ENCODE data around the gene HECW1. TPM values are rescaled to one million over a fixed set of nuclear protein-coding genes. Genes with fewer than 3 reads are reported as not detected.

Gene HECW1
- total RNA-seq, 2 experiments from 2014 or later = not detected

DNA sequence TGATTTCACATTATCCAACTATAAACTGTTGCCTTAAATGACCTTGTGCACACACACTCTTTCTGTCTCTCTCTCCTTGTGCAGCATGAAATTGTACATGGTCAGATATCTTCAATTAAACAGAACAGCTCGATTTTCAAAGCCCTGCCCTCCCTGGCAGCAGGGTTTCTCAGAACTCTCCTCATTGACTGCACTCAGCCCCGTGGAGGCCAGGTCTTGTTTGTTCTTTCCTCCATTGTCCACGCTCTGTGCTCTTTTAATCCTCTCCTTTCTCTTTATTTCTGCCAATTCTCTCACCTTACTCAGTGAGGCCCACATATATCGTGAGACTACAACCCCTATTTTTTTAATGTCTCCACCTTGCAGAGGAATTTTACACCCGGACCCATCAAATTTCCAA lies 294.5 kb downstream of the HECW1 start:
- H3K36me3 Mint-ChIP-seq (ENCODE audit: low read depth) = no peaks in the 10 kb centered on the region
- CTCF ChIA-PET = no interaction called here
- H3K27me3 Mint-ChIP-seq (ENCODE audit: low read depth) = no peaks in the 10 kb centered on the region
- H3K9me3 Mint-ChIP-seq = no peaks in the 10 kb centered on the region
- no peak overlapping the region for H3K27ac Mint-ChIP-seq
- no peaks in the 10 kb centered on the region for H3K4me1 Mint-ChIP-seq (ENCODE audit: low read depth)
- no peak overlapping the region for H3K4me3 Mint-ChIP-seq
- no peak for DNase-seq
- intact Hi-C loops (cut with micrococcal nuclease) = no loop called here

DNA sequence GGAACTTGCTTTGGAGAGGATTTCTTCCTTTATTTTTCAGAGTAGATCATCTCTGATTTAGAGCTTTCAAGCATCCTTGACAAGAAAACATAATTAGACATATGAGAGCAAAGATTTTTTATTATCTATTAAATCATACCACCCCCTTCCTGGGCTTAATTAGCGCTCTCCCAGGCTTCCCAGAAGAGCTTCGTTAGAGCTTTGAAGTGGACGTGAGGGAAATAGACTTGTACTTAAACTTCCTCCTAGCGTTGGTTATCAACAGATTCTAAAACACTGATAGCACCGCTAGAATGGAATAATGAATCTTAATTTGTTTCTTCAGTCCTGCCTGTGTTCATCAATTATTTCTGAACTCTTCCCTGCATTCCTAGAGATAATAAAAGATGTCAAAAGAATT lies 296.5 kb downstream of the HECW1 start:
- no peak for DNase-seq
- intact Hi-C loops (cut with micrococcal nuclease) = no loop called here
- Mint-ChIP-seq H3K27me3 (ENCODE audit: low read depth) (no peaks in the 10 kb centered on the region), H3K27ac (no peak overlapping the region), H3K4me1 (ENCODE audit: low read depth) (no peaks in the 10 kb centered on the region), H3K9me3 (no peaks in the 10 kb centered on the region), H3K36me3 (ENCODE audit: low read depth) (no peaks in the 10 kb centered on the region), H3K4me3 (no peak overlapping the region)
- CTCF ChIA-PET = interaction anchor here (0.7 kb wide), 1 partner anchor 147 kb away, joined by 3 read pairs; no protein-coding TSS in a partner anchor

DNA sequence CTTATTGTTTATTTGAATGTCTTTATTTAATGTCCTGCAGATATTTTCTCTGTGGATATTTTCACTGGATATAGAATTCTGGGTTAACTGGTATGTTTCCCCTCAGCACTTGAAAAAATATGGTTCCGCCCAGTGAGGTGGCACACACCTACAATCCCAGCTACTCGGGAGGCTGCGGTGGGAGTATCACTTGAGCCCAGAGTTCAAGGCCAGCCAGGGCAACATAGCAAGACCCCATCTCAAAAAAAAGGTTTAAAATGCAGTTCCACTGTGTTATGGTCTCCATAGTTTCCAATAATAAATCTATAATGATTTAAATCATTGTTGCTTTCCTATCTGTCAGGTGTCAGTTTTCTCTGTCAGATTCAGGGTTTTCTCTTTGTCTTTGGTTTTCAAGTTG lies 305.0 kb downstream of the HECW1 start:
- Mint-ChIP-seq H3K9me3 (no peaks in the 10 kb centered on the region), H3K4me1 (ENCODE audit: low read depth) (no peaks in the 10 kb centered on the region), H3K27me3 (ENCODE audit: low read depth) (peaks cover 11% of the 10 kb centered on the region), H3K27ac (no peak overlapping the region), H3K4me3 (no peak overlapping the region), H3K36me3 (ENCODE audit: low read depth) (no peaks in the 10 kb centered on the region)
- no peak for DNase-seq
- CTCF ChIA-PET = interaction anchor here (1.2 kb wide), 1 partner anchor 22 kb away, joined by 3 read pairs; no protein-coding TSS in a partner anchor
- intact Hi-C loops (cut with micrococcal nuclease) = no loop called here

DNA sequence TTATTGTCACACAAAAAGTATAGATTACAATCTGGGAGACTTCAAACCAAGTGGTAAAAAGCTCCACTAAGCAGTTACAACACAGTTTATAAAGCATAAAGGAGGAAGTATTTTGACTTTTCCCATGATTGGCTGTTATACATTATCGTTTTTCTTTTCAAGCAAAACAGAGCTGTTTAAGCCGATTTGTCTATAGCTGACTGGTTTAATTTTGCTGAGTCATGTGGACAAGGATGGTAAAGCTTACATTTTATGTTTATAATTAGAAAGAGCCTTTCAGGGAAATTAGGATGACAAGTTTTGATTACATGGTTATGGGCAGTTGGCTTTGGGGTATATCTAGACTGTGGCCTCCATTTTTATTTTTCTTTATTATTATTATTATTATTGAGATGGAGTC lies 318.0 kb downstream of the HECW1 start:
- H3K9me3 Mint-ChIP-seq = peaks cover 3% of the 10 kb centered on the region
- H3K27me3 Mint-ChIP-seq (ENCODE audit: low read depth) = no peaks in the 10 kb centered on the region
- no peak for DNase-seq
- no peaks in the 10 kb centered on the region for H3K4me1 Mint-ChIP-seq (ENCODE audit: low read depth)
- no peak overlapping the region for H3K4me3 Mint-ChIP-seq
- CTCF ChIA-PET = interaction anchor here (2.3 kb wide), 1 partner anchor 10 kb away, joined by 10 read pairs; no protein-coding TSS in a partner anchor
- no peak overlapping the region for H3K27ac Mint-ChIP-seq
- intact Hi-C loops (cut with micrococcal nuclease) = loop anchor here (10.0 kb wide), 1 partner anchor 1486 kb away; no protein-coding TSS in a partner anchor
- H3K36me3 Mint-ChIP-seq (ENCODE audit: low read depth) = no peaks in the 10 kb centered on the region

DNA sequence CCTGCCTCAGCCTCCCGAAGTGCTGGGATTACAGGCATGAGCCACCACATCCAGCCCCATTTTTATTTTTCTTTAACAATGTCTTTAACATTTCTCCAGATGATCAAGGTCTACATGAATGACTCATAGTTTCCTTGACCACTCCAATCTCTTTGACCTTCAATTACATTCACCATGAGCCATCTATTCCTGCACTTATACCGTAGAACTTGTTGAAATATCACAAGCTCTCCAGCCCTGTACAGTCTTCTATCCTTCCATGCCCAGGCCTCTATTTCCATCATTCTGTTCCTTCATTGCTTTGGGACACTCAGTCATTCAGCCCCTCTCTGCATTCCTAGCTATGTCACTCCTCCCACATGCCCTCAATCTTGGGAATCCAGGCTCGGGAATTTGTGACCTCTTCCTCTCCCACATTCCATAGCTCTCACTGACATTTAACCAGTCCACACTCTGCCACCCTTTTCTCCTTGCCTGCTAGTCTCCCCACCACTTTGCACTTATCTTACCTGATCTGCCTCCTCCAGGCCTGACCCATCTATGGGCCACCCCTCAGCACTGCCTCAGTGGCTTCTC lies 318.7 kb downstream of the HECW1 start:
- H3K27me3 Mint-ChIP-seq (ENCODE audit: low read depth) = no peaks in the 10 kb centered on the region

DNA sequence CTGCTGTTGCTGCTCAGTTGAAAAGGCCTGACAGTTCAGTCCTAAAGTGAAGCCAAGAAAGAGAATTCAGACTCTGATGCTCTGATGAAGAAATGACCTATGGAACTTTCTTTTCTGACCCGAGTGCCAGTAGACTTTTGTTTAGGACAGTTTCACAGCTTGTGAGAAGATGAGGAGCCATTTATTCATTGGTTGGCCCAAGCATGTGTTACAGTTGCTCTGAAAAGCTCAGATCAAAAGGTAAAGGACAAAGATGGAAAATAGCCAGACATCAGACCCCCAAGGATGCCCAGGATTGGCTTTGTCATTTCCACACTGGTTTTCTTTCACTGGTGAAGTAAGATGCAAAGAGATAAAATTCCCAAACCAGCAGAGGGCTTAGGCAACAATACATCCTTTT lies 321.2 kb downstream of the HECW1 start:
- CTCF ChIA-PET = no interaction called here
- H3K4me3 Mint-ChIP-seq = no peak overlapping the region
- H3K4me1 Mint-ChIP-seq (ENCODE audit: low read depth) = peaks cover 5% of the 10 kb centered on the region
- intact Hi-C loops (cut with micrococcal nuclease) = loop anchor here (10.0 kb wide), 1 partner anchor 1489 kb away; no protein-coding TSS in a partner anchor
- no peaks in the 10 kb centered on the region for H3K9me3 Mint-ChIP-seq
- no peak overlapping the region for H3K27ac Mint-ChIP-seq
- no peak for DNase-seq
- H3K27me3 Mint-ChIP-seq (ENCODE audit: low read depth) = no peaks in the 10 kb centered on the region
- H3K36me3 Mint-ChIP-seq (ENCODE audit: low read depth) = no peaks in the 10 kb centered on the region

More for the DNA sequence above, 318.7 kb downstream of the HECW1 start:
- Mint-ChIP-seq H3K36me3 (ENCODE audit: low read depth) (no peaks in the 10 kb centered on the region), H3K9me3 (peaks cover 3% of the 10 kb centered on the region), H3K4me3 (no peak overlapping the region), H3K27ac (no peak overlapping the region), H3K4me1 (ENCODE audit: low read depth) (no peaks in the 10 kb centered on the region)
- CTCF ChIA-PET = interaction anchor here (2.3 kb wide), 1 partner anchor 9 kb away, joined by 10 read pairs; no protein-coding TSS in a partner anchor
- intact Hi-C loops (cut with micrococcal nuclease) = loop anchor here (10.0 kb wide), 1 partner anchor 1486 kb away; no protein-coding TSS in a partner anchor
- no peak for DNase-seq

DNA sequence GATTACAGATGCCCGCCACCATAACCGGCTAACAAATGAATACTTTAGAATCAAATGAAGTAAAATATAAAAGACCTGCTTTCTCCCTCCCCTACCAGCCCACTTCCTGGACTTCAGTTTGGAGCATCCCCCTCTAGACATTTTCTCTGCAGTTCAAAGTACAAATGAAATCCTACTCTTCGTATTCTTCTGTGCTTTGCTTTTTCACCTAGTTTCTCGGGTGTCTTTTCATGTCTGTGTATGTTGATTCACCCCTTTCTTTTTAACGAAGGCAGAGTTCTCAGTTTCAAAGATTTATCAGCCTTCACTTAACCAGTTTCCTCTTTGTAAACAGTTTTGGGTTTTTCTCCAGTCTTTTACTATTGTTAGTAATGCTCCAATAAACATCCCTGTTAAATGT lies 324.6 kb downstream of the HECW1 start:
- H3K9me3 Mint-ChIP-seq = no peaks in the 10 kb centered on the region
- peaks cover 5% of the 10 kb centered on the region for H3K4me1 Mint-ChIP-seq (ENCODE audit: low read depth)
- H3K27me3 Mint-ChIP-seq (ENCODE audit: low read depth) = no peaks in the 10 kb centered on the region
- CTCF ChIA-PET = interaction anchor here (0.7 kb wide), 1 partner anchor 80 kb away, joined by 3 read pairs; no protein-coding TSS in a partner anchor
- no peaks in the 10 kb centered on the region for H3K36me3 Mint-ChIP-seq (ENCODE audit: low read depth)
- no peak for DNase-seq
- H3K27ac Mint-ChIP-seq = no peak overlapping the region
- no peak overlapping the region for H3K4me3 Mint-ChIP-seq
- intact Hi-C loops (cut with micrococcal nuclease) = loop anchor here (5.0 to 10.0 kb wide), 4 partner anchors 135 to 1492 kb away; no protein-coding TSS in a partner anchor

DNA sequence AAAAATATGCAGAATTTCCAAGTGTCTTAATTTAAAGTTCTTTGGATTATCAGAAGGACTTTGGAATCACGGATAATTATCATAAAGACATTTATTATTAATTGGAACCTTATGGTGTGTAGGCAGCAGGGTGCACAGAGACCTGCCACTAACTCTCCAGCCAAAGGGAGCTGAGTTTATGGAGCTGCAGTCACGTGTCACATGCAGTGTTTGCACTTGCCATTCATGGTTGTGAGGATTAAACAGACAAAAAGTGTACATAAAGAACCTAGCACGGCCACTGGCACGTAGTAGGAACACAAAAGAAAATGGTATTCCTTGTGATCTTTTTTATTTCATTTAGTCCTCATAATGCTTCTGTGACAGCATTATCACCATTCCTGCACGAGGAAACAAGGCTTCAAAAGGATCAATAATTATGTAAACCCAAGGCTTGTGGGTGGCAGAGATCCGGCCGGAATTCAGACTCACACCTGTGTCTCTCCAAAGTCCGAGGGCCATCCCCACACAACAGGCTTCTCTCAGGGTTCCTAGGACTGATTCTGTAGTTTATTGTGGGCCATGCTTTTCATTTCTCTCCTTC lies 326.5 kb downstream of the HECW1 start:
- no peak for DNase-seq
- no peaks in the 10 kb centered on the region for H3K27me3 Mint-ChIP-seq (ENCODE audit: low read depth)
- peaks cover 5% of the 10 kb centered on the region for H3K4me1 Mint-ChIP-seq (ENCODE audit: low read depth)
- H3K9me3 Mint-ChIP-seq = no peaks in the 10 kb centered on the region
- H3K36me3 Mint-ChIP-seq (ENCODE audit: low read depth) = no peaks in the 10 kb centered on the region
- H3K27ac Mint-ChIP-seq = no peak overlapping the region
- H3K4me3 Mint-ChIP-seq = no peak overlapping the region
- CTCF ChIA-PET = interaction anchor here (0.7 to 1.9 kb wide), 18 partner anchors 8 to 1498 kb away, joined by 3 to 10 read pairs (median 3); partner anchors contain the start of gene STK17A
- intact Hi-C loops (cut with micrococcal nuclease) = loop anchor here (1.0 to 10.0 kb wide), 5 partner anchors 137 to 1494 kb away; no protein-coding TSS in a partner anchor

DNA sequence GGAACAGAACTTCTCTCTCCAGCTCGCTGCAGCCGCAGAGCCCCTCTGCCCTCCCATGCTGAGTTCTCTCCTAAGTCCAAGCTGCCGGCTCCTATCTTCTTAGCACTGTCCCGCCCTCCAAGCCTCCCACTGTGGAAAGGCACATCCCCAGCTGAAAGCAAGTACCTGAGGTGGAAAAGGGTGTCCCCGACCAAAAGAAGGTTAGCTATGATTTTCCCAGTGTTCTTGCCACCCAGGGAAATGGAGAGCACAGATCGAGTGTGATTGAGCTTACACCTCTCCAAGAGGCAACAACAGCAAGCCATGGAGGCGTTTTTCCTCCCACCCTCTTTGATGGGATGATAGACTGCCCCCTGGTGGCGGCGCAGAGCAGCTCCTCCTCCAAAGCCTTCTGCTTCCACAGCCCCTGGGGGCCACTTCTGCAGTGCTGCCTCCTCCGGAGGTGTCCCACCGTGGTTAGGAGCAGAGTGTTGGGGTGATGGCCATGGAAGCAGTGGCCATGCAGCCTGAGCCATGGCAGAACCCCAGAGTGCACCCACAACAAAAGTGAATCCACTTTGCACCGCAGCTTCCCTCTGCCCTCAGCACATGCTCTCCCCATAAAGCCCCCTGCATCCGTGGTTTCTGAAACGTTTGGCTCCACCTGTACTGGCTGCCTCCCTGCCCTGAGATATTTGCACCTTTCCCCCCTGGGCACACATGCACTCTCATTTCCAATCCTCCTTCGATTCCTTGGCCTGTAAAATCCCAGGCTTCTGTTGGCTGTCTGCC lies 327.4 kb downstream of the HECW1 start:
- Mint-ChIP-seq H3K27me3 (ENCODE audit: low read depth) (no peaks in the 10 kb centered on the region), H3K36me3 (ENCODE audit: low read depth) (no peaks in the 10 kb centered on the region), H3K4me3 (no peak overlapping the region), H3K4me1 (ENCODE audit: low read depth) (peaks cover 5% of the 10 kb centered on the region), H3K27ac (no peak overlapping the region), H3K9me3 (no peaks in the 10 kb centered on the region)
- intact Hi-C loops (cut with micrococcal nuclease) = loop anchor here (1.0 to 10.0 kb wide), 5 partner anchors 138 to 1495 kb away; no protein-coding TSS in a partner anchor
- CTCF ChIA-PET = interaction anchor here (0.6 to 1.9 kb wide), 23 partner anchors 9 to 1499 kb away, joined by 3 to 11 read pairs (median 3); partner anchors contain the start of gene STK17A
- peak; percentile 72 for DNase-seq

DNA sequence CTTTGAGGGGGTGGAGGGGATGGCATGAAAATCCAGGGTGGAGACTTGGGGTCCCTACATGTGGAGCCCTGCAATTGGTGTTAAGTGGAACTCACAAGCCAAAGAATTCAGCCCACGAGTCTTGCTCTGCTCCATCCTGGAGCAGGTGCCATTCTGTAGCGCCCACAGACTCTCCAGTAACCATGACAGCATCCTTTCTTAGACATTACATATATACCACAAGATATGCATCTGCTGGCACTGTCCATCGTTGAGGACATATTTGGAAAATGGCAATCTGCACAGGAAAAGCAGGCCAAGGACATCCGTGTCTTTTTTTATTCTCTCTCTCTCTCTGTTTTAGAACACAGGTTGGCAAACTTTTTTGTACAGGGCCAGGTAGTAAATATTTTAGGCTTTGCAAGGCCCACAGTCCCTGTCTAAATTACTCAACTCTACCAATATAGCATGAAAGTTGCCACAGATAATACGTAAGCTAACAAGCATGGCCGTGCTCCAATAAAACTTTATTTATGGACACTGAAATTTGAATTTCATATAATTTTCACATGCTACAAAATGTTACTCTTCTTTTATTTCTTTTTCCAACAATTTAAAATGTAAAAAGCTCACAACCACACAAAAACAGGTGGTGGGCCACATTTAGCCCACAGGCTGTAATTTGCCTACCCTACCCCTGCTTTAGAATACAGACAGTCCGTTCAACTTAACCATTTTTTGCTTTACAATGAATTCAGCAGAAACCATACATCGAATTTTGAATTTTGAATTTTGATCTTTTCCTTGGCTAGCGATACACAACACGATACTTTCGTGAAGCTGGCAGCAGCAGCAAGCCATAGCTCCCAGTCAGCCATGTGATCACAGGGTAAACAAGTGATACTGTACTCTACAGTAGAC lies 329.0 kb downstream of the HECW1 start:
- CTCF ChIA-PET = interaction anchor here (0.6 to 1.9 kb wide), 6 partner anchors 11 to 1041 kb away, joined by 3 to 10 read pairs (median 3); no protein-coding TSS in a partner anchor
- Mint-ChIP-seq H3K27ac (no peak overlapping the region), H3K36me3 (ENCODE audit: low read depth) (no peaks in the 10 kb centered on the region), H3K4me3 (no peak overlapping the region), H3K4me1 (ENCODE audit: low read depth) (peaks cover 5% of the 10 kb centered on the region), H3K9me3 (no peaks in the 10 kb centered on the region), H3K27me3 (ENCODE audit: low read depth) (no peaks in the 10 kb centered on the region)
- DNase-seq = no peak
- intact Hi-C loops (cut with micrococcal nuclease) = no loop called here

DNA sequence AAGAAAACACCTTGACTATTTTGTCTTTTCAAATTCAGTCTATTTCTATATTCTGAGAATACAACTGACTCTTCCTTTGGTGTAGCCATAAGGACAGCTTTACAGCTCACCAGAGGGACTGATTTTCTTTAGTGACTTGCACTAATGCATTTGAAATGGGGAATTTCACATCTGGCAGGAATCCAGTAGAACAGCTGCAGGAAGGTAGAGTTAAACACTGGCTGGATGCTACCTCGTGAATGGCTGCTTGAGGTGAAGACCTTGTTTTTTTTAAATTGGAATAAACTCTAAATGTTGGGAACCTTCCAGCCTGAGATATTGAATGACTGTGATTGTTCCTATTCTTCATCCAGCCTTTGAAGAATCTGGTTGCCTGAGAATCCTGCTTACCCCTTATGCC lies 330.9 kb downstream of the HECW1 start:
- intact Hi-C loops (cut with micrococcal nuclease) = no loop called here
- CTCF ChIA-PET = interaction anchor here (1.1 kb wide), 1 partner anchor 256 kb away, joined by 3 read pairs; no protein-coding TSS in a partner anchor
- no peaks in the 10 kb centered on the region for H3K9me3 Mint-ChIP-seq
- no peak overlapping the region for H3K27ac Mint-ChIP-seq
- DNase-seq = no peak
- no peaks in the 10 kb centered on the region for H3K4me1 Mint-ChIP-seq (ENCODE audit: low read depth)
- no peaks in the 10 kb centered on the region for H3K36me3 Mint-ChIP-seq (ENCODE audit: low read depth)
- no peaks in the 10 kb centered on the region for H3K27me3 Mint-ChIP-seq (ENCODE audit: low read depth)
- no peak overlapping the region for H3K4me3 Mint-ChIP-seq

Data from activated naive CD4-positive, alpha-beta T cell treated with anti-CD3 and anti-CD28 coated beads for 36 hours (primary cell).